HG03039 (cell line): Measurements from ENCODE around the gene FRMD4B.
"Not testable (repeated sequence)": the region's sequence is repeated elsewhere in the genome, so short reads cannot be mapped to it uniquely, and the experiment has no call there.

ENCODE experiments used
- ATAC-seq: cut with Tn5 transposase; IDR thresholded peaks from one replicate; pipeline ENCODE4 v1.9.1; 2021; ENCODE audit warnings: mild to moderate bottlenecking, moderate library complexity; ENCODE audit not compliant: unreplicated experiment

Gene FRMD4B

DNA sequence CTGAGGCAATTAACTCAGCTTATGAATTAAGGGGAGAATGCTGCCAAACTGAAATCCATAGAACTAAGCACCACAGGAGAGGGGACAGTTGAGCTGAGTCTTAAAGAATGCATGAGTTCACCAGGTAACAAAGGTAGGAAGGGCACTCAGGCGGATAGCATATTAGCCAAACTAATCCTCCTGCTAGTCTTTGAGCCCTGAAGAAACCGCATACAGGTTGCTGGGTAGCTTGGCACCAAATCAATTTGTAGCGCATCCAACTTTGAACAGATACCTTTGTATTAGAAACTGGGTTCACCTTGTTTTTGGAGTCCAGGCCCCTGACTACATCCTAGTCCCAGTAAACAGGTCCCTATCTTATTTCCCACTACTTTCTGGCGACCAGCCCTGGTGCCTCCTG is 93.7 kb downstream of the FRMD4B start:
- ATAC-seq = no peak

DNA sequence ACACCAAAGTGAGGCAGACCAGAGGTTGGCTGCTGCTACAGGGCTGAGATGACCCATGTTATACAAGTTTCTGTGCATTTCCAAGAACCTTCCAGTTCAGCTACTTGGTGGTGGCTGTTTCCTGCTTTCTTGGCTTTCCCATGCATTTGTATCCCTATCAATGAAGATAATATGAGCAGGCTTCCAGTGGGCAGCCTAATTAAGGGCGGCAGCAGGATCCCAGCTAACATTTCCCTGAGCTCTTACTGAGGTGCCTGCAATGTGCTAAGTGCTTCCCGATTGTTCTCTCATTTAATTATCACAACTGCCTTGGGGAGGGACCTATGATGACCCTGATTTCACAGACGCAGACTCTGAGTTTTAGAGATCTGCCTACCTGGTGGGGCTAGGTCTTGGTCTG is 95.5 kb downstream of the FRMD4B start:
- ATAC-seq = no peak

GRCh38 chr3:69290006-69290405 is 95.9 kb downstream of the FRMD4B start:
- ATAC-seq = no peak

DNA sequence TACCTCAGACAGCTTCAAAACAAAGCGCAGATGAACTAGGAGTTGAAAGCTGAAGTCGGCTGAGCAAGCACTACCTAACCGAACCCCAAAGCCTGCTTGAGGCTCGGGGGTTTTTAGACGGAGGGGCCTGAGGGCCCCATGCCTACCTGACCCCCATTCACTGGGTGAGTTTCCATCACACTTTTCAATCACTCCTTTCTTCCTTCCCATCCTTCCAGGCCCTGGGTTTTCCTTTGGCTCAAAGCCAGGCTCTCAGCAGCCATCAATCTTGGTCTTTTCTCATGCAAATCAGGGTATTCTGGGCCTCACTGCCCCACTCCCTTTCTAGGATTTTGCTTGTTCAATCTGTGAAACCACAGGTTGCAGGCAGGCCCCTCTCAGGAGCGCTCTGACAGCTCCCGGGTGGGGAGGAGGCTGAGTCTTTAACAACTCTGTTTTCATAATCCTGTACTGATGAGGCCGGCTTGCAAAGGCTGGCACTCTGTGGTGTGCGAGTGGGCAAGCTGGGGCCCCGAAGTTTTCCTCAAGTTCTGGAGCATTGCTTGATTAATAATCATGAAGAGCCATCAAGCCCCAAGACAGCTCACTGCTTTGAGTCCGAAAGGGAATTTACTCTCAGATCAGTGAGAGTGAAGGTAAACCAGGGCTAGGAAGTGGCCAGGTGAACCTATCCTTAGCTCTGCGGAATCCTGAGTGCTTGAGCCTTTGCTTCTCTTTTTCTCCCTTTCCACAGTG is 97.6 kb downstream of the FRMD4B start:
- ATAC-seq = peak; percentile 82

- ATAC-seq = no peak
Observed at GRCh38 chr3:69283913-69284611, 101.8 kb downstream of the FRMD4B start.

- no peak for ATAC-seq
Observed at GRCh38 chr3:69283496-69283895, 102.4 kb downstream of the FRMD4B start.

GRCh38 chr3:69282181-69282580 is 103.7 kb downstream of the FRMD4B start:
- no peak for ATAC-seq

DNA sequence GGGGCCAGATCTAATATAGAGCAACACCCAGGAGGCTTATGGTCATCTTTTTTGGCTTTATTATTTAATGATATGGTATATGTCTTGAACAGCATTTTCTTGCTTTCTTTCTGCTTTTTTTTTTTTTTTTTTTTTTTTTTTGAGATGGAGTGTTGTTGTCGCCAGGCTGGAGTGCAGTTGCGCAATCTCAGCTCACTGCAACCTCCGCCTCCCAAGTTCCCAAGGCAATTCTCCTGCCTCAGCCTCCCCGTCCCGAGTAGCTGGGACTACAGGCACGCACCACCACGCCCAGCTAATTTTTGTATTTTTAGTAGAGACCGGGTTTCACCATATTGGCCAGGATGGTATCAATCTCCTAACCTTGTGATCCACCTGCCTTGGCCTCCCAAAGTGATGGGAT is 108.5 kb downstream of the FRMD4B start:
- ATAC-seq = not testable (repeated sequence)

DNA sequence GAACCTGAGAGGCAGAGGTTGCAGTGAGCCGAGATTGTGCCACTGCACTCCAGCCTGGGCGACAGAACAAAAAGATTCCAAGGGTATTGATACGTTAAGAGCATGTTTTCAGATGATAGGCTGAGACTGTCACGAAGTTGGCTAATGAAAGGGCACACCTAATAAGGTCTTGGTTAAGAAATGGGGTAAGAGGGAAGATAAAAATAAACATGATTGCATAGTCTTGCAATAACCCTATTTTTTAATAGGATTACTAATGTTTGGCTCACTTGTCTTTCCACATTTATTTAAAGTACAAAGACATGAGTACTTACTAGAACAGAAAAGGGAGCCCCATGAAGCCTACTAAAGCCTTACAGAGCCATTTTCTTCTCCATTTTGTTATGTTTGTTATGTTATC is 109.0 kb downstream of the FRMD4B start:
- no peak for ATAC-seq

GRCh38 chr3:69276191-69276590 is 109.7 kb downstream of the FRMD4B start:
- ATAC-seq = not testable (repeated sequence)

GRCh38 chr3:69273896-69274295 is 112.0 kb downstream of the FRMD4B start:
- no peak for ATAC-seq

DNA sequence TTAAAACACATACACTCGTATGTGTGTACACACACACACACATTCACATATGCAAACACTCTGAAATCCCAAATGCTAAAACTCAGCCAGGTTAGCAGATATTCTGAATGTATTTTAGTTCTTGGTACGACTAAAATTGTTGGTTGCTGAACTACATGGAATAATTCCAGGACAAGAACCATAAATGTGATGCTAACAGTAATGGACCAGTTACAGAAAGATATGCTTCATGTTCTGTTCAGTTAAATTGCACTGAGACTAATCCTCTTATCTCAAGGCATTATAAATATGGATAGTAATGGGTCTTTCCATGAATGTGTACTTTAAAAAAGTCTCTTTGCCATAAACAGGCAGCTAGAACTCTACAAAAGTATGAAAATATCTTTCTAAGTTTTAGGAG is 113.3 kb downstream of the FRMD4B start:
- no peak for ATAC-seq

DNA sequence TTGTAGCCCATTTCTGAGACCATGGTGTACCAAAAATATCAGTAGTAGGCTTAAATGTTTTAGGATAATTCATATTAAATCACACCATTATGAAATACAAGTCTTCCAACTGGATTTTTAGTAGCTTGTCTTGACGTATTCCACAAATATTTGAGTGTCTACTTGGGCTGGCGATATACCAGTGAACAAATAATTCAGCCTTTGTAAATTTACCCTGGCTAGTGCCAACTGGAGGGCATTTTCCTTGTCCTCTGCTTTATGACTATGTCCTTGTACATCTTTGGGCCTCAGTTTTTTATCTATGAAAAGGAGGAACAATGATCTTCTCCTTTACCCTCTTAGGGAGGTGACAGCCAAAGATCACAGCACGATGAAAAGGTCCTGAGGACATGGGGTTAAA is 114.8 kb downstream of the FRMD4B start:
- ATAC-seq = no peak

- ATAC-seq = no peak
Observed at GRCh38 chr3:69266585-69266984, 119.3 kb downstream of the FRMD4B start.

DNA sequence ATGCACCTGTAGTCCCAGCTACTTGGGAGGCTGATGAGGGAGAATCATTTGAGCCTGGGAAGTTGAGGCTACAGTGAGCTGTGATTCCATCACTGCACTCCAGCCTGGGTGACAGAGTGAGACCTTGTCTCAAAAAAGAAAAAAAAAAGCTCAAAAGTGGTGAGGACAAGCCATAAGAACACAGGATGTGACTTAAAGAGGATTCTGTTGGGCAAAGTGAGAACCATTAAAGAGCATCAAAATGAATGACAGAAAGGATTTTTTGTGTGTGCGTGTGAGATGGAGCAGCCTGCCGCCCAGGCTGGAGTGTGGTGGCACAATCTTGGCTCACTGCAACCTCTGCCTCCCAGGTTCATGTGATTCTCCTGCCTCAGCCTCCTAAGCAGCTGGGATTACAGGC is 119.8 kb downstream of the FRMD4B start:
- not testable (repeated sequence) for ATAC-seq

GRCh38 chr3:69260843-69261405 is 125.0 kb downstream of the FRMD4B start:
- not testable (repeated sequence) for ATAC-seq

DNA sequence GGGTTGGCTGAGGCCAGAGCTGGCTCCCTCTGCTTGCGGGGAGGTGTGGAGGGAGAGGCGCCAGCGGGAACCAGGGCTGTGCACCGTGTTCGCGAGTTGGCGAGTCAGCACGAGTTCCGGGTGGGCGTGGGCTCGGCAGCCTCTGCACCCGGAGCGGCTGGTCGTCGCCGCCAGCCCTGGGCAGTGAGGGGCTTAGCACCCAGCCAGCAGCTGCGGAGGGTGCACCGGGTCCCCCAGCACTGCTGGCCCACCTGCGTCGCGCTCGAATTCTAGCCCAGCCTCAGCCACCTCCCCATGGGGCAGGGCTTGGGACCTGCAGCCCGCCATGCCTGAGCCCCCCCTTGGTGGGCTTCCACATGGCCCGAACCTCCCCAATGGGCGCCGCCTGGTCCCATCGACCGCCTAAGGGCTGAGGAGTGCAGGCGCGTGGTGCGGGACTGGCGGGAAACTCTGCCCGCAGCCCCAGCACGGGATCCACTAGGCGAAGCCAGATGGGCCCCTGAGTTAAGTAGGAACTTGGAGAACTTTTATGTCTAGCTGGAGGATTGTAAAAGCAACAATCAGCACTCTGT is 125.6 kb downstream of the FRMD4B start:
- no peak for ATAC-seq

DNA sequence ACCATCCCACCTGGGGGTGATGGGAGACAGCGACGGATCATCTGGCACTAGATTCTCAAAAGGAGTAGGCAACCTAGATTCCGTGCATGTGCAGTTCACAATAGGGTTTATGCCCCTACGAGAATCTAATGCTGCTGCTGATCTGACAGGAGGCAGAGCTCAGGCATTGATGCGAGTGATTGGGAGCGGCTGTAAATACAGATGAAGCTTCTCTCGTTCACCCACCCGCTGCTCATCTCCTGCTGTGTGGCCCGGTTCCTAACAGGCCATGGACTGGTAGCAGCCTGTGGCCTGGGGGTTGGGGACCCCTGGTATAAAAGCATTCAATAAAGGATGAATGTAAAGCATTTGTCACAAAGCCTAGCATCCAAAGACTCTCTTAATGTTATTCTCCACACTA is 126.8 kb downstream of the FRMD4B start:
- no peak for ATAC-seq

DNA sequence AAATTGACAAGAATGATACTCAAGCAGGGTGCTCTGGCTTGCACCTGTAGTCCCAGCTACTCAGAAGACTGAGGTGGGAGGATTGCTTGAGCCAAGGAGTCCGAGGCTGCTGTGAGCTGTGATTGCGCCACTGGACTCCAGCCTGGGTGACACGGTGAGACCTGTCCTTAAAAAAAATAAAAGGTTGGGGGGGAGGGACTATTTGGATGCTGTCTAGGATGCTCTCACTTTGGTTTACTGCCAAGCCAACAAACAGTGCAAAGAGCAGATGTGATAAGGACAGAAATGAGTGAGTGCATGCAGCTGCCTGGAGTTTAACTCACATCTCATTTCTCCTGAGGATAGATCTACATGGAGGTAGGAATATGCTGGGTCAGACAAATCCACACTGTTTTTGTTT is 130.0 kb downstream of the FRMD4B start:
- ATAC-seq = no peak

DNA sequence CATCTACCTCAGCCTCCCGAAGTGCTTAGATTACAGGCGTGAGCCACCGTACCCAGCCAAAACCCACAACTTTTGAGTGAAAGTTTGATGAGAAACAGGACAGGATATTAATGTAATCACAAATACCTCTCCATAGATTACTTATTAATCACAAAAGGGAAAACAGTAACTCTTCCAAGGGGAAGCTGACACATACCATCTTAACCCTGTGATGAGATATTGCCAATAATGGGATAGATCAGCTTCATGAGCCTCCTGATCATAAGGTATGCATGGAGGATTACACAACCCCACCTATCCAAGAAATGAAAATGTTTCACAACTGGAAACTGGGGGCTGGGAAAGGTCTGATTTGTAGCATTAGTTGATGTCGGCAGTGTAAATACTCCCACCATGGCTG is 131.5 kb downstream of the FRMD4B start:
- ATAC-seq = no peak

GRCh38 chr3:69252631-69253030 is 133.3 kb downstream of the FRMD4B start:
- no peak for ATAC-seq

- ATAC-seq = no peak
Observed at GRCh38 chr3:69252141-69252540, 133.7 kb downstream of the FRMD4B start.
